ENCODE data around the gene MAP3K8. TPM values are rescaled to one million over a fixed set of nuclear protein-coding genes. Genes with fewer than 3 reads are reported as not detected.
"Not testable (repeated sequence)": the region's sequence is repeated elsewhere in the genome, so short reads cannot be mapped to it uniquely, and the experiment has no call there.

Gene MAP3K8
- total RNA-seq, 1 donor from 2014 or later = 85.2 TPM

DNA sequence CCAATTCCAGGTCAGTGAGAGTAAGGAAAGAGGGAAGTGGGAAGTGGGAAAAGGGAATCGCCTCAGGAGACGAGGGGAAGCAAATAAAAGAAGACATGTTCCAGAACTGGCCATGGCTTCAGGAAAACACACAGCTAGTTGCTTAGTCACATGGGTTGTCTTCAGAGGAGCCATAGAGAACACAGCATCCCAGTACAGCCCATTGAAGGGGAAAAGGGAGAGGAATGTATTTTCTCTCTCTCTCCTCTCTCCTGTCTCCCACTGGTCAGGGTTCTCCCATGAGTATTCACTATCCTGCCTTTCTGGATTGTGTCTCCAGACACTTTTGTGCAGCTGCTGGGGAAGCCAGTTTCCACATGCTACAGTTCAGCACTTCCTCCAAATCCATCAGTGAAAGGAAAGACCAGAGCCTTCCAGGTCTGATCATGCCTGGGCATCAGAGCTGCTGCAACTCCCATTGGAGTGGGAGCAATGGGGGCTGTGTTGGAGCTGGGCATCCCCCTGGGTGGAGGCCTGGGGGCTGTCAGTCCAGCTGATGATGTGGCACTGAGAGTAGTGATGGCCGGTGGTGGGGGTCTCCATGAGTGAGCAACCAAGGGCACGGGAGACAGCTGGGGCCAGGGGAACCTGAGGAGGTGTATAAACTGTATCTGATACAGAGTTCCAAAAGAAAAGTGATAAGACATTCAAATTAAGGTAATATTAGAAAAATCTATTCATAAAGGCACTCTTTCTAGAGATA lies 38.6 kb downstream of the MAP3K8 start:
- intact Hi-C loops (cut with DNase I) = no loop called here
- DNase-seq (ENCODE audit: low spot score) (no peak), ATAC-seq (no peak)

DNA sequence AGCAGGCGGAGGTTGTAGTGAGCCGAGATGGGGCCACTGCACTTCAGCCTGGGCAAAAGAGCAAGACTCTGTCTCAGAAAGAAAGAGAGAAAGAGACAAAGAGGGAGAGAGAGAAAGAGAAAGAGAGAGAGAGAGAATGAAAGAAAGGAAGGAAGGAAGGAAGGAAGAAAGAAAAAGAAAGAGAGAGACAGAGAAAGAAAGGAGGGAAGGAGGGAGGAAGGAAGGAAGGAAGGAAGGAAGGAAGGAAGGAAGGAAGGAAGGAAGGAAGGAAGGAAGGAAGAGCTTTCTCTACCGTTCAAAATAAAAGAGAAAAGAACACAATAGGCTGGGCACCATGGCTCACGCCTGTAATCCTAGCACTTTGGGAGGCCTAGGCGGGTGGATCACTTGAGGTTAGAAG lies 41.5 kb downstream of the MAP3K8 start:
- intact Hi-C loops (cut with DNase I); ATAC-seq; DNase-seq (ENCODE audit: low spot score): not testable (repeated sequence)

- intact Hi-C loops (cut with DNase I) = no loop called here
- no peak for DNase-seq (ENCODE audit: low spot score)
- no peak for ATAC-seq
These were observed 42.6 kb downstream of the MAP3K8 start for GRCh38 chr10:30476511-30477155.

DNA sequence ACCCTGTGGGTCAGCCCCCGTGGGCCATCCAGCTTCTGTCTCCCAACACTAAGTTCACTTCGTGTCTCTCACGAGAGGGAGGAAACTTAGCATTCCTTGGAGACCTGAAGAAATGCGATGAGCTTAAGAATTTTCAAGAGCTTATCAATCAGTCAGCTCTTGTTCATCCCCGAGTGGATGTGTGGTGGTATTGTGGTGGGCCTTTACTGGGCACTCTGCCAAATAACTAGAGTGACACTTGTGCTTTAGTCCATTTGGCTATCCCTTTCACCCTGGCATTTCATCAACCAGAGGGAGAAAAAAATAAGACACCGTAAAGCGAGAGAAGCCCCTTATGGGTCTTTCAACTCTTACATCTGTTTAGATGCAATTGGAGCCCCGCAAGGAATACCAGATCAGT lies 45.5 kb downstream of the MAP3K8 start:
- ATAC-seq; DNase-seq (ENCODE audit: low spot score); intact Hi-C loops (cut with DNase I): not testable (repeated sequence)

- intact Hi-C loops (cut with DNase I) = loop anchor here (5.0 kb wide), 1 partner anchor 1984 kb away; no protein-coding TSS in a partner anchor
These were observed 47.6 kb downstream of the MAP3K8 start for GRCh38 chr10:30481603-30482002.

GRCh38 chr10:30488316-30488715 lies 54.3 kb downstream of the MAP3K8 start:
- peak; percentile 51 for ATAC-seq
- no peak for DNase-seq (ENCODE audit: low spot score)
- intact Hi-C loops (cut with DNase I) = no loop called here

More at GRCh38 chr10:30481603-30482002, 47.6 kb downstream of the MAP3K8 start:
- ATAC-seq = no peak
- no peak for DNase-seq (ENCODE audit: low spot score)

DNA sequence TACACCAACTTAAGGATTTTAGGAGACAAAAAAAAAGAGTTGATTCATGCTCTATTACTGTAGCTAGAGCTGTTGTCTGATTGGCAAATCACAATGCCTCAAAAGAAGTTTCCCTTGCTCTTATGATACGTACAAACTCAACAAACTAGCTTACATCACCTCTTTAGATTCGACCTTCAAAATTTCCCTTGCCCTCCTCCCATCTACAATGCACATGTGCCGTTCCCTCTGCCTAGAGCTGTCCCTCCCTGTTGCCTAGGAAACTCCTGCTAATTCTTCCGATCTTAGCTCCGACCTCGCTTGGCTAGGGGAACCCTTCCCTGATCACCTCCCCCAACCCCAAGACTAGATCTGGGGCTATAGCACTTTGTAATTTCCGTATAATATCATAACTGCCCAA lies 55.4 kb downstream of the MAP3K8 start:
- DNase-seq (ENCODE audit: low spot score) (no peak), ATAC-seq (no peak)
- intact Hi-C loops (cut with DNase I) = no loop called here

- DNase-seq (ENCODE audit: low spot score) (no peak), ATAC-seq (no peak)
- intact Hi-C loops (cut with DNase I) = no loop called here
These were observed 56.5 kb downstream of the MAP3K8 start for GRCh38 chr10:30490289-30491000.

DNA sequence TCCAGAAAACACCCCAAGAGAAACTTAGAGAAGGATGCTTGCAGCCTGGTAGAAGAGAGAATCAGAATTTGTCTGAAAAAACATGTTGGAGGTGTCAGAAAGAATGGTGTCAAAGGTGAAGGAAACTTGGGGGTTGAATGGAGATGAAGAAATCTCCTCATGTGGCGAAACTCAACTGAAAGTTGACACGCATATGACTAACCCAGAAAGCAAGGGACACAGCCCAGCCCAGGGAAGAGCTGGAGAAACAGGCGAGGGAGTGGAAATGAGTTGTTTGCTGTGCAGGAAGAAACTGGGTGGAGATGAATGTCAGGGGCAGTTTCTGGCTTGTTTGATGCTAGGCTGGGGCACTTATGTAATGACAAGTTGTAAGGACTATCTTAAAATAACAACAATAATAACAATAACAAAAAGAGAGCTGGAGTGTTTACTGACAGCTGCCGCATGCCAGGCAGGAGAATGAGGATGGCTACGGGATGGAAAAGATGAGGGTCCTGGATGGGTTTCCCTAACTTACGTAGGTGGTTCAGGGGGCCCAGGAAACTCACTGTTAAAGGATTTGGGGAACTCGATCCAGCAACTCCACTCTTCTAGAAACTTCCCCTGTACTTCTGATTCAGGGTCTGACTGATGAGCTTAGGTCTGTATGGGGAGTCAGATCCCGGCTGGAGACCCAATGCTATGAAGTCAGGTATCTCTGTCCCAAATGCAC lies 57.4 kb downstream of the MAP3K8 start:
- intact Hi-C loops (cut with DNase I) = no loop called here
- DNase-seq (ENCODE audit: low spot score) (no peak), ATAC-seq (no peak)

- DNase-seq (ENCODE audit: low spot score) (no peak), ATAC-seq (no peak)
- intact Hi-C loops (cut with DNase I) = no loop called here
These were observed 58.0 kb downstream of the MAP3K8 start for GRCh38 chr10:30491916-30492515.

DNA sequence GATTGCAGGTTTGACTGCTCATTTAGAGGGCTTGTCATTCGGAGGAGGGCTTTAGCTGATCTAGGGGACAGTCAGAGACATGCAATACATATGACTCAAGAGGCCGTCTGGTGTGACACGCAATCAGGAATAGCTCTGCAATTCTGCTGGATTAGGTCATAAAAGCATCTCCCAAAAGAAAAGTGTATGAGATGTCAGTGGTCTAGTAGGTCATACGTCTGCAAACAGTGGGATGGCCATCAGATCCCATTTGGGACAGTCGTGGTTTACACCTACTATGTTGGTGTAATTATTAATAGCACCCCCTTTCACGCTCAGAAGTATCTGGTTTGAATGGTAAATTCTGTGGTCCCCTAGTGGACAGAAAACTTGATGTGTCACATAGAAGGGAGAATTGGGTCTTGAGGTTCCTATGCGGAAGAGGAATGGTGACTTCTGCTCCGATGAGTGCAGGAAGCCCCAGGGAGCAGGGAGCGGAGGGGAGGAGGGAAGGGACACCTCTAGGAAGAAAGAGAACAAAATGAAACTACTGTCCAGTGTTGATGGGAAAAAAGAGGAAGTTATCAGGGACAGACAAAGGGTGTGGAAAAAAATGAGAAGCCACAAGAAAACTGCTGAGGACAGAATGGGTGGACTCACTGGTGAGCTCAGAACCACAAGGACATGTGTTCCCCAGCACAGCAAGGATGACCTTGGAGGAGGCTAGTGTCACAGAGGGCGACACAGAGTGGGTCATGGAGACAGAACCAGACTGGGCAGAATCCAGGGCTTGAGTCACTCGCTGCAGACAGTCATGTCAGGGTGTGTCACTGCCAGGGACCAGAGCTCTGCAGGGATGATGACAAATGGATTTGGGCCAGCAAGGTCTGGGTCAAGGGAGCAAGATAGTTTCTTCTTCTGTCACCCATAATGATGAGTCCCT lies 59.9 kb downstream of the MAP3K8 start:
- DNase-seq (ENCODE audit: low spot score) (no peak), ATAC-seq (peak; percentile 85)
- intact Hi-C loops (cut with DNase I) = no loop called here

- intact Hi-C loops (cut with DNase I) = no loop called here
These were observed 60.6 kb downstream of the MAP3K8 start for GRCh38 chr10:30494558-30494957.

GRCh38 chr10:30495687-30496086 lies 61.7 kb downstream of the MAP3K8 start:
- intact Hi-C loops (cut with DNase I) = no loop called here
- no peak for ATAC-seq
- no peak for DNase-seq (ENCODE audit: low spot score)

More at GRCh38 chr10:30494558-30494957, 60.6 kb downstream of the MAP3K8 start:
- ATAC-seq (no peak), DNase-seq (ENCODE audit: low spot score) (no peak)

GRCh38 chr10:30499816-30500215 lies 65.8 kb downstream of the MAP3K8 start:
- intact Hi-C loops (cut with DNase I) = no loop called here
- no peak for DNase-seq (ENCODE audit: low spot score)
- ATAC-seq = no peak

- ATAC-seq = no peak
- intact Hi-C loops (cut with DNase I) = no loop called here
- DNase-seq (ENCODE audit: low spot score) = no peak
These were observed 66.5 kb downstream of the MAP3K8 start for GRCh38 chr10:30500534-30500933.

DNA sequence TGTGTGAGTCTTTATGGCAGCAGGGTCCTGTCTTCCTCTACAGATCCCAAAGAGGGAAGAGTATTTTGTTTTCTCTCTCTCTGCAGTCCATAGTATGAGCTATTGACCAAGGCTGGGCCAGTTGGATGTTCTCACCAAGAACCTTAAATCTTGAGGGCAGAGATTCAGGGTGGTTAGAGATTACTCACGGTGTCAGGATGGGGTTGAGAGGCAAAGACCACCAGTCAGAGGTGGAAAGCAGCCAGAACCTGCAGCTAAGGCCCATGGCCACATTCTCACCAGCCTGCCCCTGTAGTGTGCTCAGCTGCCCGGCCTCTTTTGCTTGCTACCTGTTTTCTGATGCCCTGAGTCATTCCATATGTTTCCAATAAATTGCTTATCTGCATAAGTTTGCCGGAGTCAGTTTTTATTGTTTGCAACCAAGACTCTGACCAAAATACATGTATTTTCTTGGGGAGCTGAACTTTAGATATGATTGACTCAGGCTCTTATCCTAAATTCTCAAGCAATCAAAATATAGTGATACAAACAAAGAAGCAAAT lies 67.0 kb downstream of the MAP3K8 start:
- intact Hi-C loops (cut with DNase I) = no loop called here
- ATAC-seq (no peak), DNase-seq (ENCODE audit: low spot score) (no peak)

DNA sequence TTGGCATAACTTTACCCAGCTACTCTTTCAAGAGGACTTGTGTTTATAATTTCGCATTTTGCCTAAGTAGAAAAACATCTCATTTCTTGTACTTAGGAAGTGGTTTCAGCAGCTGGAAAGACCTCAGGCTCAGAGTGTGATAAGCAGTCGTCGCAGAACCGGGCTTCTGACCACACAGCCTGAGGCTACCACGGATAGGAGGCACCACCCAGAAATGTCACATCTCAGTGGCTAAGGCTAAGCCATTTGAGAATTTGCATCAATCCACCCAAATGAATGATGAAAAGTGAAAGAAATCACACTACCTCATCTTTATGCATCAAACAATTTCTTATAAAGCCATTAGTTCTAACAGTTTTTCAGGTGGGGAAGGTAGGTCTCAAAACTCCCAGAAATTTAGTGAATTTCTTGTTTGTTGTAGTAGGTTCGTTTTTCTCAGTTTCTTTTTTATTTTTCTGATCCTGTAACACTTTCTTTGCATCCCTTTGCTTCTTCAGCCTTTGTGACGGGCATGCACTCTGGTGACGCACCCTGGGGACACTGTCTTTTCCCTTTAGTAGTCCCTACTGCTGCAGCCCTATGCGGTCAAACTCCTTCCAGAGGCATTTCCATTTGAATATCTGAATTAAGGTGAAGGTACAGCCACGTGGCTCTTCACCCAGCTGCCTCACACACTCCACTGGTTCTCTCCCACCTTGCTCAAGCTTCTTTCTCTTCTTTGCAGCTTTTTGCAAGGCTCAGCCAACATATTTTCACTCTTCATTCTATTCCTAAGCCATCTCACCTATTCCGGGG lies 68.5 kb downstream of the MAP3K8 start:
- ATAC-seq (peak; percentile 69), DNase-seq (ENCODE audit: low spot score) (no peak)
- intact Hi-C loops (cut with DNase I) = no loop called here
